Measurements from ENCODE around the gene ZSCAN1. TPM values are rescaled to one million over a fixed set of nuclear protein-coding genes. Genes with fewer than 3 reads are reported as not detected.

Gene ZSCAN1
- total RNA-seq, 1 donor, result not detected

- no peak for DNase-seq (ENCODE audit: low read depth)
- no peak overlapping the region for H3K4me3 ChIP-seq (ENCODE audit: low read depth, low read length)
- TF ChIP-seq CTCF (IDR thresholded peaks at IDR 0.05; ENCODE audit: insufficient read depth, low read depth, low read length), result no peak
Measured at GRCh38 chr19:58038688-58039204, 4.9 kb downstream of the ZSCAN1 start.

GRCh38 chr19:58040751-58041525 is 7.1 kb downstream of the ZSCAN1 start:
- no peak overlapping the region for H3K4me3 ChIP-seq (ENCODE audit: low read depth, low read length)
- no peak for DNase-seq (ENCODE audit: low read depth)
- no peak for TF ChIP-seq CTCF (IDR thresholded peaks at IDR 0.05; ENCODE audit: insufficient read depth, low read depth, low read length)

GRCh38 chr19:58042495-58043340 is 8.9 kb downstream of the ZSCAN1 start:
- no peak for TF ChIP-seq CTCF (IDR thresholded peaks at IDR 0.05; ENCODE audit: insufficient read depth, low read depth, low read length)
- no peak for DNase-seq (ENCODE audit: low read depth)
- H3K4me3 ChIP-seq (ENCODE audit: low read depth, low read length), result no peak overlapping the region

- DNase-seq (ENCODE audit: low read depth), result no peak
- no peak overlapping the region for H3K4me3 ChIP-seq (ENCODE audit: low read depth, low read length)
Measured at GRCh38 chr19:58044391-58044790, 10.6 kb downstream of the ZSCAN1 start.

GRCh38 chr19:58044886-58045285 is 11.1 kb downstream of the ZSCAN1 start:
- no peak overlapping the region for H3K4me3 ChIP-seq (ENCODE audit: low read depth, low read length)
- no peak for DNase-seq (ENCODE audit: low read depth)
- TF ChIP-seq CTCF (IDR thresholded peaks at IDR 0.05; ENCODE audit: insufficient read depth, low read depth, low read length), result no peak

More at GRCh38 chr19:58044391-58044790, 10.6 kb downstream of the ZSCAN1 start:
- TF ChIP-seq CTCF (IDR thresholded peaks at IDR 0.05; ENCODE audit: insufficient read depth, low read depth, low read length), result no peak

- DNase-seq (ENCODE audit: low read depth), result no peak
- no peak for TF ChIP-seq CTCF (IDR thresholded peaks at IDR 0.05; ENCODE audit: insufficient read depth, low read depth, low read length)
- no peak overlapping the region for H3K4me3 ChIP-seq (ENCODE audit: low read depth, low read length)
Measured at GRCh38 chr19:58045411-58046050, 11.7 kb downstream of the ZSCAN1 start.

Data from fibroblast of villous mesenchyme (primary cell).